Hepatocyte (in vitro differentiated cells): ENCODE data around the gene SCT. TPM values are rescaled to one million over a fixed set of nuclear protein-coding genes. Genes with fewer than 3 reads are reported as not detected.
A peak's percentile ranks its signal among the peaks of the same experiment; 100 is the strongest.

Source experiments
- DNase-seq: peaks from one replicate; pipeline ENCODE4 v3.0.0-alpha.2; 2016; ENCODE audit warnings: low spot score
- H2AFZ ChIP-seq: fragments of 200-600 bp; sonication (generic); 2 replicates; pipeline ENCODE4 v1.6.0; 2016; ENCODE audit warnings: antibody characterized with exemption, mild to moderate bottlenecking
- H3K27ac ChIP-seq: fragments of 200-600 bp; sonication (generic); 2 replicates; pipeline ENCODE4 v1.5.1; 2016; ENCODE audit warnings: mild to moderate bottlenecking
- H3K27me3 ChIP-seq: fragments of 200-600 bp; sonication (generic); 2 replicates; pipeline ENCODE4 v1.6.1; 2016
- H3K36me3 ChIP-seq: fragments of 200-600 bp; sonication (generic); replicated peaks from 2 replicates; pipeline ENCODE4 v1.5.1; 2016; ENCODE audit warnings: low read depth; ENCODE audit not compliant: insufficient read depth
- H3K4me1 ChIP-seq: fragments of 200-600 bp; sonication (generic); 2 replicates; pipeline ENCODE4 v1.5.1; 2016; ENCODE audit warnings: mild to moderate bottlenecking, moderate library complexity; ENCODE audit not compliant: insufficient read depth
- H3K4me2 ChIP-seq: fragments of 200-600 bp; sonication (generic); 2 replicates; pipeline ENCODE4 v1.6.0; 2016
- H3K4me3 ChIP-seq: fragments of 200-600 bp; sonication (generic); 2 replicates; pipeline ENCODE4 v1.5.1; 2016; ENCODE audit warnings: mild to moderate bottlenecking
- H3K79me2 ChIP-seq: fragments of 200-600 bp; sonication (generic); 2 replicates; pipeline ENCODE4 v1.6.0; 2017; ENCODE audit warnings: mild to moderate bottlenecking
- H3K9me2 ChIP-seq: fragments of 200-600 bp; sonication (generic); replicated peaks from 2 replicates; pipeline ENCODE4 v1.6.0; 2017; ENCODE audit warnings: mild to moderate bottlenecking; ENCODE audit not compliant: insufficient read depth
- H3K9me3 ChIP-seq: fragments of 200-600 bp; sonication (generic); 2 replicates; pipeline ENCODE4 v1.5.1; 2016; ENCODE audit warnings: low read depth, mild to moderate bottlenecking
- H4K20me1 ChIP-seq: fragments of 200-600 bp; sonication (generic); 2 replicates; pipeline ENCODE4 v1.6.0; 2016; ENCODE audit warnings: mild to moderate bottlenecking; ENCODE audit not compliant: insufficient read depth, poor library complexity, severe bottlenecking
- CTCF ChIP-seq: fragments of 200-600 bp; sonication (generic); IDR thresholded peaks from 2 replicates; pipeline ENCODE4 v1.5.1; 2016; ENCODE audit warnings: antibody characterized with exemption, mild to moderate bottlenecking; ENCODE audit not compliant: poor library complexity
- EZH2 ChIP-seq: fragments of 200-600 bp; sonication (generic); IDR thresholded peaks from 2 replicates; pipeline ENCODE4 v1.6.1; 2016; ENCODE audit warnings: antibody characterized with exemption, mild to moderate bottlenecking, borderline replicate concordance
- EZH2phosphoT487 ChIP-seq: fragments of 200-600 bp; sonication (generic); IDR thresholded peaks from one replicate; pipeline ENCODE4 v1.6.1; 2018; ENCODE audit warnings: antibody characterized with exemption, mild to moderate bottlenecking, low read depth, moderate library complexity; ENCODE audit not compliant: unreplicated experiment, severe bottlenecking
- WGBS: methylation state at CpG from one replicate; pipeline ENCODE4 v1.1.6; 2016; ENCODE audit warnings: low lambda C conversion rate; ENCODE audit errors: missing lambda C conversion rate; 5-methylcytosine and 5-hydroxymethylcytosine counted together
- polyA plus RNA-seq: library from polyadenylated mRNA; unstranded; fragments of >200 nt; fragmentation: Nextera tagmentation; extraction: Ambion mirVana; gene quantifications from 2 replicates; pipeline ENCODE4 v1.2.1, GENCODE V29; 2016
- total RNA-seq: library from RNA; depleted of rRNA; stranded (reverse); fragments of >200 nt; gene quantifications from 2 replicates; pipeline ENCODE4 v1.2.3, GENCODE V29; 2014

SCT gene
- total and polyA plus RNA-seq, 2 experiments from 2014 or later: 21.7 TPM; not detected in 1

GRCh38 chr11:577611-577894 lies 49.4 kb downstream of the SCT start:
- DNase-seq: no peak
- peak overlapping the region; percentile 91 for H3K27ac ChIP-seq
- peaks cover 55% of the 10 kb centered on the region for H3K4me1 ChIP-seq
- WGBS: 73% methylated on average over 6 of the region's 6 CpGs
- peak overlapping the region; percentile 87 for H3K4me2 ChIP-seq
- H3K9me3 ChIP-seq: no peaks in the 10 kb centered on the region
- no peak for TF ChIP-seq EZH2
- no peak for TF ChIP-seq CTCF
- no peak for TF ChIP-seq EZH2phosphoT487
- H4K20me1 ChIP-seq: peaks cover 50% of the 10 kb centered on the region
- H2AFZ ChIP-seq: no peak overlapping the region
- peaks cover 58% of the 10 kb centered on the region for H3K79me2 ChIP-seq
- H3K4me3 ChIP-seq: peak overlapping the region; percentile 60
- H3K9me2 ChIP-seq: no peaks in the 10 kb centered on the region
- no peaks in the 10 kb centered on the region for H3K36me3 ChIP-seq
- H3K27me3 ChIP-seq: no peaks in the 10 kb centered on the region

GRCh38 chr11:576811-577610 lies 50.0 kb downstream of the SCT start:
- TF ChIP-seq CTCF (no peak), EZH2phosphoT487 (no peak), EZH2 (no peak)
- Histone ChIP-seq H3K27me3 (no peaks in the 10 kb centered on the region), H3K9me3 (no peaks in the 10 kb centered on the region), H3K4me1 (peaks cover 55% of the 10 kb centered on the region), H3K9me2 (no peaks in the 10 kb centered on the region), H3K27ac (peak overlapping the region; percentile 91), H4K20me1 (peaks cover 50% of the 10 kb centered on the region), H3K36me3 (no peaks in the 10 kb centered on the region), H2AFZ (no peak overlapping the region), H3K79me2 (peaks cover 53% of the 10 kb centered on the region), H3K4me2 (peak overlapping the region; percentile 87), H3K4me3 (peak overlapping the region; percentile 60)
- no peak for DNase-seq
- 8% methylated on average over 35 of the region's 48 CpGs for WGBS

Other genes starting within 250 kb of the SCT start
- 55.6 and 62.1 TPM in 2 replicates for gene PKP3, start 233.0 kb downstream of the SCT start, total RNA-seq
- 89.5 and 91.3 TPM in 2 replicates for gene PKP3, start 233.0 kb downstream of the SCT start, polyA plus RNA-seq
- 42.4 and 52.1 TPM in 2 replicates for gene SIGIRR, start 212.2 kb downstream of the SCT start, total RNA-seq
- 77.4 and 85.3 TPM in 2 replicates for gene SIGIRR, start 212.2 kb downstream of the SCT start, polyA plus RNA-seq
- gene ANO9, start 185.2 kb downstream of the SCT start, total RNA-seq: 19.5 and 21.2 TPM in 2 replicates
- 34.9 and 35.7 TPM in 2 replicates for gene ANO9, start 185.2 kb downstream of the SCT start, polyA plus RNA-seq
- gene PTDSS2, start 176.9 kb downstream of the SCT start, total RNA-seq: 29.7 and 31.5 TPM in 2 replicates
- gene PTDSS2, start 176.9 kb downstream of the SCT start, polyA plus RNA-seq: 50.6 and 50.8 TPM in 2 replicates
- gene RNH1, start 119.9 kb downstream of the SCT start, total RNA-seq: 87.5 and 105 TPM in 2 replicates
- 199 and 200 TPM in 2 replicates for gene RNH1, start 119.9 kb downstream of the SCT start, polyA plus RNA-seq
- gene HRAS, start 91.6 kb downstream of the SCT start, total RNA-seq: 19.3 and 28.4 TPM in 2 replicates
- 57.9 and 84.0 TPM in 2 replicates for gene HRAS, start 91.6 kb downstream of the SCT start, polyA plus RNA-seq
- gene LRRC56, start 89.7 kb downstream of the SCT start, total RNA-seq: 0.64 and 1.6 TPM in 2 replicates
- 0.40 and 1.2 TPM in 2 replicates for gene LRRC56, start 89.7 kb downstream of the SCT start, polyA plus RNA-seq
- 3.4 and 7.3 TPM in 2 replicates for gene LMNTD2, start 66.4 kb downstream of the SCT start, total RNA-seq
- 15.9 and 19.1 TPM in 2 replicates for gene LMNTD2, start 66.4 kb downstream of the SCT start, polyA plus RNA-seq
- gene RASSF7, start 66.2 kb downstream of the SCT start, total RNA-seq: 47.6 and 75.8 TPM in 2 replicates
- gene RASSF7, start 66.2 kb downstream of the SCT start, polyA plus RNA-seq: 104 and 130 TPM in 2 replicates
- 25.6 and 26.9 TPM in 2 replicates for gene PHRF1, start 50.7 kb downstream of the SCT start, total RNA-seq
- gene PHRF1, start 50.7 kb downstream of the SCT start, polyA plus RNA-seq: 25.6 TPM in 2 replicates
- gene IRF7, start 11.2 kb downstream of the SCT start, total RNA-seq: 9.3 and 10.4 TPM in 2 replicates
- gene IRF7, start 11.2 kb downstream of the SCT start, polyA plus RNA-seq: 24.6 and 30.4 TPM in 2 replicates
- 91.5 and 114 TPM in 2 replicates for gene CDHR5, start 2.2 kb downstream of the SCT start, total RNA-seq
- 142 and 166 TPM in 2 replicates for gene CDHR5, start 2.2 kb downstream of the SCT start, polyA plus RNA-seq
- not detected in 2 replicates for gene DRD4, start 10.1 kb upstream of the SCT start, total RNA-seq
- 1.1 and 2.9 TPM in 2 replicates for gene DRD4, start 10.1 kb upstream of the SCT start, polyA plus RNA-seq
- 27.2 and 41.5 TPM in 2 replicates for gene DEAF1, start 68.0 kb upstream of the SCT start, total RNA-seq
- 59.1 and 75.1 TPM in 2 replicates for gene DEAF1, start 68.0 kb upstream of the SCT start, polyA plus RNA-seq
- 23.8 and 26.7 TPM in 2 replicates for gene TMEM80, start 68.6 kb upstream of the SCT start, total RNA-seq
- gene TMEM80, start 68.6 kb upstream of the SCT start, polyA plus RNA-seq: 35.5 and 38.1 TPM in 2 replicates
- 135 and 157 TPM in 2 replicates for gene EPS8L2, start 79.0 kb upstream of the SCT start, total RNA-seq
- 310 and 339 TPM in 2 replicates for gene EPS8L2, start 79.0 kb upstream of the SCT start, polyA plus RNA-seq
- gene TALDO1, start 120.3 kb upstream of the SCT start, total RNA-seq: 132 and 137 TPM in 2 replicates
- 161 and 178 TPM in 2 replicates for gene TALDO1, start 120.3 kb upstream of the SCT start, polyA plus RNA-seq
- 21.4 and 24.2 TPM in 2 replicates for gene GATD1, start 150.3 kb upstream of the SCT start, total RNA-seq
- gene GATD1, start 150.3 kb upstream of the SCT start, polyA plus RNA-seq: 21.6 and 29.0 TPM in 2 replicates
- not detected in 2 replicates for gene CEND1, start 162.9 kb upstream of the SCT start, total RNA-seq
- 0.39 TPM in 1 of 2 replicates, not detected in the other for gene CEND1, start 162.9 kb upstream of the SCT start, polyA plus RNA-seq
- 11.1 and 16.2 TPM in 2 replicates for gene SLC25A22, start 171.1 kb upstream of the SCT start, total RNA-seq
- 19.7 and 23.7 TPM in 2 replicates for gene SLC25A22, start 171.1 kb upstream of the SCT start, polyA plus RNA-seq
- 7.1 and 11.1 TPM in 2 replicates for gene PIDD1, start 178.1 kb upstream of the SCT start, total RNA-seq
- 16.3 and 29.5 TPM in 2 replicates for gene PIDD1, start 178.1 kb upstream of the SCT start, polyA plus RNA-seq
- 342 and 401 TPM in 2 replicates for gene RPLP2, start 182.8 kb upstream of the SCT start, total RNA-seq
- gene RPLP2, start 182.8 kb upstream of the SCT start, polyA plus RNA-seq: 468 and 539 TPM in 2 replicates
- 12.2 and 12.9 TPM in 2 replicates for gene PNPLA2, start 191.7 kb upstream of the SCT start, total RNA-seq
- 50.0 and 57.3 TPM in 2 replicates for gene PNPLA2, start 191.7 kb upstream of the SCT start, polyA plus RNA-seq
- 9.7 and 10.2 TPM in 2 replicates for gene CRACR2B, start 200.7 kb upstream of the SCT start, total RNA-seq
- 33.2 and 39.7 TPM in 2 replicates for gene CRACR2B, start 200.7 kb upstream of the SCT start, polyA plus RNA-seq
- 248 and 260 TPM in 2 replicates for gene CD151, start 205.8 kb upstream of the SCT start, total RNA-seq
- gene CD151, start 205.8 kb upstream of the SCT start, polyA plus RNA-seq: 356 and 392 TPM in 2 replicates
- gene POLR2L, start 215.3 kb upstream of the SCT start, total RNA-seq: 38.0 and 50.2 TPM in 2 replicates
- gene POLR2L, start 215.3 kb upstream of the SCT start, polyA plus RNA-seq: 372 and 402 TPM in 2 replicates
- gene TSPAN4, start 215.7 kb upstream of the SCT start, total RNA-seq: 62.5 and 82.8 TPM in 2 replicates
- gene TSPAN4, start 215.7 kb upstream of the SCT start, polyA plus RNA-seq: 148 and 177 TPM in 2 replicates